ENCODE results near the gene SHISA3.

DNA sequence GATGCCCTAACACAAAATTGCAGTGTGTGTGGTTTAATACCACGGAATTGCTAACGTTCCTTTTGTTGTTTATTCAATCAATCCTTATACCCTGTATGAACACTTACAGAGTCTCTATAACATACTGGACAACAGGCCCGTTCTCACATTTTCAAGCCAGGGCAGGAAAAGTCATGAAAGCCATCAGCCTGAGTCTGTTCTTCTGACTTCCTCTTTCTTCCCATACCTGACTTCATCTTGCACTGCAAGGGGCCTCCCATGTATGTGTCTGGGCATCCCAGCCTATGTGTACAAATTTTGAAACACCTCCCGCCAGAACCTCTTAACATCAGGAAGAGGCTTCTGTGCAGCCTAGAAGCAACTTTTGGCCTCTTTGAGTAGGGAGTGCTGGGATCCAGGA, 4.9 kb upstream of the SHISA3 start:
- TF ChIP-seq, protein P1, sequence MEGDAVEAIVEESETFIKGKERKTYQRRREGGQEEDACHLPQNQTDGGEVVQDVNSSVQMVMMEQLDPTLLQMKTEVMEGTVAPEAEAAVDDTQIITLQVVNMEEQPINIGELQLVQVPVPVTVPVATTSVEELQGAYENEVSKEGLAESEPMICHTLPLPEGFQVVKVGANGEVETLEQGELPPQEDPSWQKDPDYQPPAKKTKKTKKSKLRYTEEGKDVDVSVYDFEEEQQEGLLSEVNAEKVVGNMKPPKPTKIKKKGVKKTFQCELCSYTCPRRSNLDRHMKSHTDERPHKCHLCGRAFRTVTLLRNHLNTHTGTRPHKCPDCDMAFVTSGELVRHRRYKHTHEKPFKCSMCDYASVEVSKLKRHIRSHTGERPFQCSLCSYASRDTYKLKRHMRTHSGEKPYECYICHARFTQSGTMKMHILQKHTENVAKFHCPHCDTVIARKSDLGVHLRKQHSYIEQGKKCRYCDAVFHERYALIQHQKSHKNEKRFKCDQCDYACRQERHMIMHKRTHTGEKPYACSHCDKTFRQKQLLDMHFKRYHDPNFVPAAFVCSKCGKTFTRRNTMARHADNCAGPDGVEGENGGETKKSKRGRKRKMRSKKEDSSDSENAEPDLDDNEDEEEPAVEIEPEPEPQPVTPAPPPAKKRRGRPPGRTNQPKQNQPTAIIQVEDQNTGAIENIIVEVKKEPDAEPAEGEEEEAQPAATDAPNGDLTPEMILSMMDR (tag by site-specific recombination; IDR thresholded peaks at IDR 0.05): no peak
- TF ChIP-seq, protein P2, sequence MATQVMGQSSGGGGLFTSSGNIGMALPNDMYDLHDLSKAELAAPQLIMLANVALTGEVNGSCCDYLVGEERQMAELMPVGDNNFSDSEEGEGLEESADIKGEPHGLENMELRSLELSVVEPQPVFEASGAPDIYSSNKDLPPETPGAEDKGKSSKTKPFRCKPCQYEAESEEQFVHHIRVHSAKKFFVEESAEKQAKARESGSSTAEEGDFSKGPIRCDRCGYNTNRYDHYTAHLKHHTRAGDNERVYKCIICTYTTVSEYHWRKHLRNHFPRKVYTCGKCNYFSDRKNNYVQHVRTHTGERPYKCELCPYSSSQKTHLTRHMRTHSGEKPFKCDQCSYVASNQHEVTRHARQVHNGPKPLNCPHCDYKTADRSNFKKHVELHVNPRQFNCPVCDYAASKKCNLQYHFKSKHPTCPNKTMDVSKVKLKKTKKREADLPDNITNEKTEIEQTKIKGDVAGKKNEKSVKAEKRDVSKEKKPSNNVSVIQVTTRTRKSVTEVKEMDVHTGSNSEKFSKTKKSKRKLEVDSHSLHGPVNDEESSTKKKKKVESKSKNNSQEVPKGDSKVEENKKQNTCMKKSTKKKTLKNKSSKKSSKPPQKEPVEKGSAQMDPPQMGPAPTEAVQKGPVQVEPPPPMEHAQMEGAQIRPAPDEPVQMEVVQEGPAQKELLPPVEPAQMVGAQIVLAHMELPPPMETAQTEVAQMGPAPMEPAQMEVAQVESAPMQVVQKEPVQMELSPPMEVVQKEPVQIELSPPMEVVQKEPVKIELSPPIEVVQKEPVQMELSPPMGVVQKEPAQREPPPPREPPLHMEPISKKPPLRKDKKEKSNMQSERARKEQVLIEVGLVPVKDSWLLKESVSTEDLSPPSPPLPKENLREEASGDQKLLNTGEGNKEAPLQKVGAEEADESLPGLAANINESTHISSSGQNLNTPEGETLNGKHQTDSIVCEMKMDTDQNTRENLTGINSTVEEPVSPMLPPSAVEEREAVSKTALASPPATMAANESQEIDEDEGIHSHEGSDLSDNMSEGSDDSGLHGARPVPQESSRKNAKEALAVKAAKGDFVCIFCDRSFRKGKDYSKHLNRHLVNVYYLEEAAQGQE (tag by site-specific recombination; IDR thresholded peaks at IDR 0.05): no peak
- no peak for TF ChIP-seq GFI1B (tag by site-specific recombination; IDR thresholded peaks at IDR 0.05)
- TF ChIP-seq ZNF776 (tag by site-specific recombination; IDR thresholded peaks at IDR 0.05; ENCODE audit: borderline replicate concordance): no peak
- TF ChIP-seq ZNF571 (tag by site-specific recombination; IDR thresholded peaks at IDR 0.05): no peak
- TF ChIP-seq ZBTB20 (tag by site-specific recombination; IDR thresholded peaks at IDR 0.05): no peak
- TF ChIP-seq ZNF843 (tag by site-specific recombination; IDR thresholded peaks at IDR 0.05): no peak
- TF ChIP-seq TCF7L2 (IDR thresholded peaks at IDR 0.05; ENCODE audit: borderline replicate concordance, low read depth, low read length): no peak
